ENCODE data around the gene TNRC6A.

The TNRC6A gene

GRCh38 chr16:24754543-24754942 is 25.1 kb downstream of the TNRC6A start:
- H3K4me3 ChIP-seq (ENCODE audit: low read depth, low read length), result no peak overlapping the region
- TF ChIP-seq, protein P1, sequence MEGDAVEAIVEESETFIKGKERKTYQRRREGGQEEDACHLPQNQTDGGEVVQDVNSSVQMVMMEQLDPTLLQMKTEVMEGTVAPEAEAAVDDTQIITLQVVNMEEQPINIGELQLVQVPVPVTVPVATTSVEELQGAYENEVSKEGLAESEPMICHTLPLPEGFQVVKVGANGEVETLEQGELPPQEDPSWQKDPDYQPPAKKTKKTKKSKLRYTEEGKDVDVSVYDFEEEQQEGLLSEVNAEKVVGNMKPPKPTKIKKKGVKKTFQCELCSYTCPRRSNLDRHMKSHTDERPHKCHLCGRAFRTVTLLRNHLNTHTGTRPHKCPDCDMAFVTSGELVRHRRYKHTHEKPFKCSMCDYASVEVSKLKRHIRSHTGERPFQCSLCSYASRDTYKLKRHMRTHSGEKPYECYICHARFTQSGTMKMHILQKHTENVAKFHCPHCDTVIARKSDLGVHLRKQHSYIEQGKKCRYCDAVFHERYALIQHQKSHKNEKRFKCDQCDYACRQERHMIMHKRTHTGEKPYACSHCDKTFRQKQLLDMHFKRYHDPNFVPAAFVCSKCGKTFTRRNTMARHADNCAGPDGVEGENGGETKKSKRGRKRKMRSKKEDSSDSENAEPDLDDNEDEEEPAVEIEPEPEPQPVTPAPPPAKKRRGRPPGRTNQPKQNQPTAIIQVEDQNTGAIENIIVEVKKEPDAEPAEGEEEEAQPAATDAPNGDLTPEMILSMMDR (IDR thresholded peaks at IDR 0.05; ENCODE audit: low read depth, low read length, missing control alignments), result no peak
- no peak for DNase-seq (ENCODE audit: low read depth)

GRCh38 chr16:24755201-24755874 is 25.9 kb downstream of the TNRC6A start:
- TF ChIP-seq, protein P1 (IDR thresholded peaks at IDR 0.05; ENCODE audit: low read depth, low read length, missing control alignments), result no peak
- H3K4me3 ChIP-seq (ENCODE audit: low read depth, low read length), result no peak overlapping the region
- no peak for DNase-seq (ENCODE audit: low read depth)

GRCh38 chr16:24758373-24758772 is 28.9 kb downstream of the TNRC6A start:
- no peak for DNase-seq (ENCODE audit: low read depth)
- H3K4me3 ChIP-seq (ENCODE audit: low read depth, low read length), result no peak overlapping the region
- TF ChIP-seq, protein P1 (IDR thresholded peaks at IDR 0.05; ENCODE audit: low read depth, low read length, missing control alignments), result no peak

DNA sequence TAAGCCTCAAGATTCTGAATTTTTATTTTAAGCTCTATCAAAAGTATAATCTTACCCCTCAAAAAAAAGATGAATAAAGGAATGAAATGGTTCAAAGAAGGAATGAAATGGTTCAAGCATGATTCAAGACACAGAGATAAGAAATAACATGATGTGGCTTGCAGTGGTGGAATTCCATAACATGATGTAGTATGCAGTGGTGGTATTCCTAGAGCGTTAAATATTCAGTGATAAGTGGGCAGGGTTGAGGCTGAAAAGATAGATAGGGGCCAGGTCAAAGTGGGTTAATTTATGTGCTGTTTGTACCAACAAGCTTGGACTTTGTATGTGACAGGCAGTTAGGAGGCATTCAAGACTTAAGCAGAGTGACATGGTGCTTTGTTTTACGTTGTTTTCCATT is 29.6 kb downstream of the TNRC6A start:
- H3K4me3 ChIP-seq (ENCODE audit: low read depth, low read length), result no peak overlapping the region
- DNase-seq (ENCODE audit: low read depth), result no peak
- TF ChIP-seq, protein P1 (IDR thresholded peaks at IDR 0.05; ENCODE audit: low read depth, low read length, missing control alignments), result no peak

DNA sequence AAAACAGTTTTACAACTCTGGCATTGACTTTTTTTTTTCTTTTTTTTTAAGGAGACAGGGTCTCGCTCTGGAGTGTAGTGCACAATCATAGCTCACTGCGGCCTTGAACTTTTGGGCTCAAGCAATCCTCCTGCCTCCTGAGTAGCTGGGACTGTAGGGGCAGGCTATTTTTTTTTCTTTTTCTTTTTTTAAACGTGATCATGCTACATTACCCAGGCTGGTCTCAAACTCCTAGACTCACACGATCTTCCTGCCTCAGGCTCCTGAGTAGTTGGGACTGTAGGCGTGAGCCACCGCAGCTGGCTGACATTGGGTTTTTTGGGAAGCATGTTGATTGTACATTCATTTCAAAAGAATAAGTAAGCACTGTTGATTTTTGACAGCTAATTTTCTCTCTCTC is 32.1 kb downstream of the TNRC6A start:
- H3K4me3 ChIP-seq (ENCODE audit: low read depth, low read length), result no peak overlapping the region
- TF ChIP-seq, protein P1 (IDR thresholded peaks at IDR 0.05; ENCODE audit: low read depth, low read length, missing control alignments), result no peak
- DNase-seq (ENCODE audit: low read depth), result no peak

GRCh38 chr16:24764916-24765315 is 35.5 kb downstream of the TNRC6A start:
- DNase-seq (ENCODE audit: low read depth), result no peak
- no peak overlapping the region for H3K4me3 ChIP-seq (ENCODE audit: low read depth, low read length)
- TF ChIP-seq, protein P1 (IDR thresholded peaks at IDR 0.05; ENCODE audit: low read depth, low read length, missing control alignments), result no peak

DNA sequence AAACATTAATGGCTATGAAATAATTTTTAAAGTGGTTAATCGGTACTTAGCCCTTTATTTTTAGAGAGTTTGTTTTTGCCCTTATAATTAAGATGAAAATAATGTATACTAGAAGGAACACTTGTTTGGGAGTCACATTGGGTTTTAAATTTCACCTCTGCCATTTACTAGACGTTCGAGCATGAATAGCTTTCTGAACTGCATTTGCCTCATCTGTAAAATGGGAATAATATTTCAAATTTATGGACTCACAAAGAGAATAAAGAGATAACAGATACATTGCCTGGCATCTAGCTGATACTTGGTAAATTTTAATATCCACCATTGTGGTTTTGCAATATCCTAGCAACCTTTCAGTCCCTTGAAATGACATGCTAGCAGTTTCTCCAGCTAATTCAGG is 36.6 kb downstream of the TNRC6A start:
- TF ChIP-seq, protein P1 (IDR thresholded peaks at IDR 0.05; ENCODE audit: low read depth, low read length, missing control alignments), result no peak
- DNase-seq (ENCODE audit: low read depth), result no peak
- no peak overlapping the region for H3K4me3 ChIP-seq (ENCODE audit: low read depth, low read length)

All from GM12864 (cell line).